Activated CD4-positive, alpha-beta T cell treated with anti-CD3 and anti-CD28 coated beads, Interleukin-2, amount 10 ng/mL, durations not matched to agents 24 days and 14 days (primary cell): ENCODE measurements around the gene SLC15A4. TPM values are rescaled to one million over a fixed set of nuclear protein-coding genes. Genes with fewer than 3 reads are reported as not detected.
"Not testable (repeated sequence)": the region's sequence is repeated elsewhere in the genome, so short reads cannot be mapped to it uniquely, and the experiment has no call there.

ENCODE experiments used
- DNase-seq: peaks from one replicate; pipeline ENCODE4 v3.0.0; 2022
- H3K27ac Mint-ChIP-seq: one replicate; pipeline ENCODE4 v1.8.0; 2022; ENCODE audit warnings: mild to moderate bottlenecking, mixed read lengths
- H3K27me3 Mint-ChIP-seq: one replicate; pipeline ENCODE4 v1.8.0; 2022; ENCODE audit warnings: mixed read lengths
- H3K36me3 Mint-ChIP-seq: one replicate; pipeline ENCODE4 v1.8.0; 2022; ENCODE audit warnings: low read depth, mild to moderate bottlenecking, mixed read lengths
- H3K4me1 Mint-ChIP-seq: one replicate; pipeline ENCODE4 v1.8.0; 2021; ENCODE audit warnings: mixed read lengths
- H3K4me3 Mint-ChIP-seq: one replicate; pipeline ENCODE4 v1.8.0; 2022; ENCODE audit warnings: mild to moderate bottlenecking, moderate library complexity, mixed read lengths
- H3K9me3 Mint-ChIP-seq: one replicate; pipeline ENCODE4 v1.8.0; 2021; ENCODE audit warnings: mixed read lengths
- intact Hi-C: fragments of 100-400 bp; cut with micrococcal nuclease; formaldehyde crosslinking; loops from one replicate; pipeline ENCODE4 v1.15.1; 2023
- total RNA-seq: library from RNA; stranded (reverse); gene quantifications from 2 replicates; pipeline ENCODE4 v1.2.3, GENCODE V29; 2022

The SLC15A4 gene
- total RNA-seq, 1 donor from 2014 or later: 36.8 TPM

DNA sequence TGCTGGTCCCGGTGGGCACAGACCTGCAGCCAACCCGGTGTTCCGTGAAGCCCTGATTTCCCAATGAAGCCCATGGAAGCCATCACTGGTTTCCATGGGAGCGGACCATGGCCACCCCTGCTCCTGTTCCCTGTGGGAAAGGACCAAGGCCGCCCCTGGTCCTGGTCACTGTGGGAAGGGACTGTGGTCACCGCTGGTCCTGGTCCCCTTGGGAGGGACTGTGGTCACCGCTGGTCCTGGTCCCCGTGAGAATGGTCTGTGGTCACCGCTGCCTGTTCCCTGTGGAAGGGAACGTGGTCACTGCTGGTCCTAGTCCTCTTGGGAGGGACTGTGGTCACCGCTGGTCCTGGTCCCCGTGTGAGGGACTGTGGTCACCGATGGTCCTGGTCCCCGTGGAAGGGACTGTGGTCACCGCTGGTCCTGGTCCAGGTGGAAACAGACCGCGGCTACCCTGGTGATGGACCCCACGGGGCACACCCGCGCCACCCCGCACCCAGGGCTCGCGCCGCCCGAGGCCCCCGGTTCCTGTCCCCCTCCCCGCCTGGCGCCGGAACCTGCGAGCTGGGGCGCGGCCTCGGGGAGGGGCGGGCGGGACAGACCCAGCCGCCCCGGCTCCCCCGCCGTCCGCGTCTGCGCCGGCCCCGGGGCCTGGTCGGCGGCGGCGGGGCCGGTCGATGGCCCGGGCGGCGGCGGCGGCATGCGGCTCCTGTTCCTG is 29.3 kb upstream of the SLC15A4 start, which contains the start of gene GLT1D1:
TSS of gene GLT1D1 (plus strand) at position 594 of the 715 bp plus-strand sequence. CDS start at position 698, 104 bp downstream.
- Mint-ChIP-seq H3K4me1 (no peaks in the 10 kb centered on the region), H3K4me3 (peak within 1 kb of the TSS; percentile 55), H3K27ac (no peak within 1 kb of the TSS), H3K27me3 (peaks cover 27% of the 10 kb centered on the region), H3K36me3 (peaks cover 2% of the 10 kb centered on the region), H3K9me3 (peaks cover 4% of the 10 kb centered on the region)
- no peak for DNase-seq
- intact Hi-C loops: no loop called here

DNA sequence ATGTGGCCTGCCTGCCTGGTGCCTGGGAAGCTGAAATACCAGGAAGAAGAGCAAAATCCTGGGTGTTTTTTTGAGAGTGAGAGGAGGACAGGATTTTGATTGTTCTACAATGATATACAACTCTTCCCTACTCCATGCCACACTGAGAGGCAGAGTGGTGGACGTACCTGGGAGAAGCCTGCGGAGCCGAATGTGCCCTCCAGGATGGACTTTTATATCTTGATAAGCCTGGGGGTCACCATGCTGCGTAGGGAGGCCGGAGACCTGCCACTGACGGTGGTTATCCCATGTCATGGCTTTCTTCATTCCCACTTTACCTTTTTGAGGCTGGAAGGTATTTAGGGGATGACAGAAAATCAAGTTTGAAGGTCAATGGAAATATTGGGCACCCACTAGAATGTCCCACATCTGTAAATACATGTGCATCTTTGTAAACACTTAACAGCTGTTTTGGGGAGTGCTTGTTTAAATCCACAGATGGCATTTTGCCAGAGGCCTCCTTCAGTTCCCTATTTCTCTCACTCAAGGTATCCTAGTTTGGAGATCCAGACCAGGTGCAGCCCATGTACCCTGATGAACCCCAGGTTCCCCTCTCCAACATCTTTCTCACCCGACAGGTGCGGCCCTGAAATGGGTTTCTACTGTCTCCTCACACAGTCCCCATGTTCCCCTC is 28.4 kb upstream of the SLC15A4 start:
- intact Hi-C loops: no loop called here
- Mint-ChIP-seq H3K27me3 (peaks cover 26% of the 10 kb centered on the region), H3K36me3 (peaks cover 2% of the 10 kb centered on the region), H3K4me3 (no peak overlapping the region), H3K4me1 (no peaks in the 10 kb centered on the region), H3K9me3 (peaks cover 4% of the 10 kb centered on the region), H3K27ac (no peak overlapping the region)
- no peak for DNase-seq

DNA sequence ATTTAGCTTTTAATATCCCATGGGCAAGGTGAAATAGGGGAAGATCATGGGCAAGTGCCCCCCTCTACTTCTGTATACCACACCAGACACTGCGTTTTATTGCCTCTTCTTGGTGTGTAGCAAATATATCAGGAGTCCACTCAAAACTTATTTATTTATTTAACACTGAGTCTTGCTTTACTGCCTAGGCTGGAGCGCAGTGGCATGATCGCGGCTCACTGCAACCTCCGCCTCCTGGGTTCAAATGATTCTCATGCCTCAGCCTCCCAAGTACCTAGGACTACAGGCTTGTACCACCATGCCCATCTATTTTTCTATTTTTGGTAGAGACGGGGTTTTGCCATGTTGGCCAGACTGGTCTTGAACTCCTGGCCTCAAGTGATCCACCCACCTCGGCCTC is 27.7 kb upstream of the SLC15A4 start:
- intact Hi-C loops, H3K36me3 Mint-ChIP-seq, H3K27ac Mint-ChIP-seq, H3K9me3 Mint-ChIP-seq, H3K4me1 Mint-ChIP-seq, DNase-seq, H3K4me3 Mint-ChIP-seq: not testable (repeated sequence)
- H3K27me3 Mint-ChIP-seq: peaks cover 25% of the 10 kb centered on the region

- H3K4me3 Mint-ChIP-seq: no peak overlapping the region
- H3K27ac Mint-ChIP-seq: no peak overlapping the region
- no peaks in the 10 kb centered on the region for H3K36me3 Mint-ChIP-seq
- H3K9me3 Mint-ChIP-seq: no peaks in the 10 kb centered on the region
- no peak for DNase-seq
- H3K4me1 Mint-ChIP-seq: no peaks in the 10 kb centered on the region
- H3K27me3 Mint-ChIP-seq: peaks cover 23% of the 10 kb centered on the region
- intact Hi-C loops: no loop called here
Observed at GRCh38 chr12:128850400-128850799, 26.6 kb upstream of the SLC15A4 start.

DNA sequence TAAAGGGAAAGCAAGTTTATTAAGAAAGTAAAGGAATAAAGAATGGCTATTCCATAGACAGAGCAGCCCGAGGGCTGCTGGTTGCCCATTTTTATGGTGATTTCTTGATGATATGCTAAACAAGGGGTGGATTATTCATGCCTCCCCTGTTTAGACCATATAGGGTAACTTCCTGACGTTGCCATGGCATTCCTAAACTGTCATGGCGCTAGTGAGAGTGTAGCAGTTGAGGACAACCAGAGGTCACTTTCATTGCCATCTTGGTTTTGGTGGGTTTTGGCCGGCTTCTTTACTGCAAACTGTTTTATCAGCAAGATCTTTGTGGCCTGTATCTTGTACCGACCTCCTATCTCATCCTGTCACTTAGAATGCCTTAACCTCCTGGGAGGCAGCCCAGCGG is 26.0 kb upstream of the SLC15A4 start:
- H3K9me3 Mint-ChIP-seq, H3K36me3 Mint-ChIP-seq, H3K4me3 Mint-ChIP-seq, H3K27ac Mint-ChIP-seq, intact Hi-C loops, H3K4me1 Mint-ChIP-seq, DNase-seq: not testable (repeated sequence)
- peaks cover 22% of the 10 kb centered on the region for H3K27me3 Mint-ChIP-seq

DNA sequence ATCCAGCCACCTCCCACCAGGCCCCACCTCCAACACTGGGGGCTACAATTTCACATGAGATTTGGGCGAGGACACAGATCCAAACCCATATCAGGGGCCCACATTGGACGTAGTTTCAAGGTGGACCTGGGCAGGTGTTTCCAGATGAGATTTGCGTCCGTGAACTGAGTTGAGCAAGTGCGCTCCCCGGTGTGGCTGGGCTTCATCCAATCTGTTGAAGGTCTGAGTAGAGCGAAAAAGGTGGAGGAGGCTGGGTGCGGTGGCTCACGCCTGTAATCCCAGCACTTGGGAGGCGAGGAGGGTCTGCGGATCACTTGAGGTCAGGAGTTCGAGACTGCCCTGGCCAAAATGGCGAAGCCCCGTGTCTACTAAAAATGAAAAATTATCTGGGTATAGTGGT is 24.6 kb upstream of the SLC15A4 start:
- intact Hi-C loops: no loop called here
- Mint-ChIP-seq H3K4me3 (no peak overlapping the region), H3K4me1 (no peaks in the 10 kb centered on the region), H3K27ac (no peak overlapping the region), H3K36me3 (no peaks in the 10 kb centered on the region), H3K27me3 (peaks cover 14% of the 10 kb centered on the region), H3K9me3 (no peaks in the 10 kb centered on the region)
- no peak for DNase-seq

- H3K27ac Mint-ChIP-seq, H3K36me3 Mint-ChIP-seq, DNase-seq, intact Hi-C loops, H3K4me3 Mint-ChIP-seq, H3K27me3 Mint-ChIP-seq, H3K9me3 Mint-ChIP-seq, H3K4me1 Mint-ChIP-seq: not testable (repeated sequence)
Observed at GRCh38 chr12:128846671-128847070, 22.9 kb upstream of the SLC15A4 start.

- Mint-ChIP-seq H3K36me3 (no peaks in the 10 kb centered on the region), H3K4me3 (no peak overlapping the region), H3K27ac (no peak overlapping the region), H3K9me3 (no peaks in the 10 kb centered on the region), H3K4me1 (peaks cover 10% of the 10 kb centered on the region), H3K27me3 (peaks cover 6% of the 10 kb centered on the region)
- DNase-seq: peak; percentile 67
- intact Hi-C loops: no loop called here
Observed at GRCh38 chr12:128844031-128844635, 20.4 kb upstream of the SLC15A4 start.

DNA sequence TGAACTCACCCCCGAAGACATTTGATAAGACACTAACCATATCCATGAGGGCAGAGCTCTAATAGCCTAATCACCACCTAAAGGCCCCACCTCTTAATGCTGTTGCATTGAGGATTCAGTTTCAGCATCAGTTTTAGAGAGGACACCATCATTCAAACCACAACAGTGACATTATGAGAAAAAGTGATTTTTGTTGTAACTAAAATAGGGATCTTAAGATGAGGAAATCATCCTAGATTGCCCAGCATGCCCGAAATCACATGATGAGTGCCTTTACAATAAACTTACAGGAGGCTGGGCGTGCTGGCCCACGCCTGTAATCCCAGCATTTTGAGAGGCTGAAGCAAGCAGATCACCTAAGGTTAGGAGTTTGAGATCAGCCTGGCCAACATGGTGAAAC is 19.8 kb upstream of the SLC15A4 start:
- no peaks in the 10 kb centered on the region for H3K36me3 Mint-ChIP-seq
- no peak for DNase-seq
- H3K9me3 Mint-ChIP-seq: no peaks in the 10 kb centered on the region
- peaks cover 10% of the 10 kb centered on the region for H3K4me1 Mint-ChIP-seq
- H3K27me3 Mint-ChIP-seq: peaks cover 6% of the 10 kb centered on the region
- no peak overlapping the region for H3K4me3 Mint-ChIP-seq
- no peak overlapping the region for H3K27ac Mint-ChIP-seq
- intact Hi-C loops: no loop called here

GRCh38 chr12:128842579-128842978 is 18.8 kb upstream of the SLC15A4 start:
- Mint-ChIP-seq H3K4me3 (no peak overlapping the region), H3K36me3 (no peaks in the 10 kb centered on the region)

GRCh38 chr12:128840862-128841468 is 17.2 kb upstream of the SLC15A4 start:
- no peak overlapping the region for H3K27ac Mint-ChIP-seq
- peaks cover 6% of the 10 kb centered on the region for H3K27me3 Mint-ChIP-seq
- H3K9me3 Mint-ChIP-seq: no peaks in the 10 kb centered on the region
- H3K36me3 Mint-ChIP-seq: no peaks in the 10 kb centered on the region
- intact Hi-C loops: no loop called here
- H3K4me3 Mint-ChIP-seq: no peak overlapping the region
- no peak for DNase-seq
- peaks cover 10% of the 10 kb centered on the region for H3K4me1 Mint-ChIP-seq

More at GRCh38 chr12:128842579-128842978, 18.8 kb upstream of the SLC15A4 start:
- peaks cover 6% of the 10 kb centered on the region for H3K27me3 Mint-ChIP-seq
- no peak for DNase-seq
- no peaks in the 10 kb centered on the region for H3K9me3 Mint-ChIP-seq
- H3K4me1 Mint-ChIP-seq: peaks cover 10% of the 10 kb centered on the region
- H3K27ac Mint-ChIP-seq: no peak overlapping the region
- intact Hi-C loops: no loop called here

- H3K4me1 Mint-ChIP-seq, intact Hi-C loops, H3K36me3 Mint-ChIP-seq, H3K9me3 Mint-ChIP-seq, H3K27ac Mint-ChIP-seq, DNase-seq, H3K27me3 Mint-ChIP-seq, H3K4me3 Mint-ChIP-seq: not testable (repeated sequence)
Observed at GRCh38 chr12:128839885-128840284, 16.1 kb upstream of the SLC15A4 start.

GRCh38 chr12:128833418-128833817 is 9.7 kb upstream of the SLC15A4 start:
- no peak for DNase-seq
- H3K4me1 Mint-ChIP-seq: peaks cover 18% of the 10 kb centered on the region
- intact Hi-C loops: no loop called here
- no peak overlapping the region for H3K4me3 Mint-ChIP-seq
- H3K36me3 Mint-ChIP-seq: peaks cover 1% of the 10 kb centered on the region
- H3K27me3 Mint-ChIP-seq: no peaks in the 10 kb centered on the region
- H3K27ac Mint-ChIP-seq: no peak overlapping the region
- no peaks in the 10 kb centered on the region for H3K9me3 Mint-ChIP-seq

GRCh38 chr12:128830505-128830893 is 6.7 kb upstream of the SLC15A4 start:
- peak overlapping the region; percentile 56 for H3K4me3 Mint-ChIP-seq
- H3K9me3 Mint-ChIP-seq: no peaks in the 10 kb centered on the region
- peak; percentile 70 for DNase-seq
- peaks cover 18% of the 10 kb centered on the region for H3K4me1 Mint-ChIP-seq
- peak overlapping the region; percentile 85 for H3K27ac Mint-ChIP-seq
- intact Hi-C loops: no loop called here
- no peaks in the 10 kb centered on the region for H3K27me3 Mint-ChIP-seq
- H3K36me3 Mint-ChIP-seq: peaks cover 4% of the 10 kb centered on the region
